GM04504 (cell line): ENCODE measurements around the gene ASTN2.
"Not testable (repeated sequence)": the region's sequence is repeated elsewhere in the genome, so short reads cannot be mapped to it uniquely, and the experiment has no call there.

Source experiments
- DNase-seq: peaks from one replicate; pipeline ENCODE4 v3.0.0-alpha.2; 2012; ENCODE audit warnings: low read depth

Gene ASTN2

GRCh38 chr9:116859763-116860162, 555.1 kb downstream of the ASTN2 start:
- no peak for DNase-seq

DNA sequence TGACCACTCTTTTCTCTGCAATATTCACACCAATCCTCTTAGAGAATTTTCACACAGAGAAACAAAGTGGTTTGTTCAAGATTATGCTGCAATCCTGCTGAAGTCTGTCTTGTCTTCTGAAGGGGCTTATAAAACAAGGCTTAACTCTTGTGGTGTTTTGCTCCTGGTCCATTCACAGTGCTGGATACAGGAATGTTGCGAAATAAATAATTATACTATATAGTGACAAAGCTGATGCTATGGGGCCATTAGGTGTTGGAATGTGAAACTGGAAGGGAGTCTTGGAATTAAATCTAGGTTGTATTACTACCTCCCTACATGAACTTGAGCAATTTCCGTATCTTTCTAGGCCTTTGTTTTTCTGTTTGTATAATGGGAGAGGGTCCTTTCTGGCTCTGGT, 557.5 kb downstream of the ASTN2 start:
- no peak for DNase-seq

DNA sequence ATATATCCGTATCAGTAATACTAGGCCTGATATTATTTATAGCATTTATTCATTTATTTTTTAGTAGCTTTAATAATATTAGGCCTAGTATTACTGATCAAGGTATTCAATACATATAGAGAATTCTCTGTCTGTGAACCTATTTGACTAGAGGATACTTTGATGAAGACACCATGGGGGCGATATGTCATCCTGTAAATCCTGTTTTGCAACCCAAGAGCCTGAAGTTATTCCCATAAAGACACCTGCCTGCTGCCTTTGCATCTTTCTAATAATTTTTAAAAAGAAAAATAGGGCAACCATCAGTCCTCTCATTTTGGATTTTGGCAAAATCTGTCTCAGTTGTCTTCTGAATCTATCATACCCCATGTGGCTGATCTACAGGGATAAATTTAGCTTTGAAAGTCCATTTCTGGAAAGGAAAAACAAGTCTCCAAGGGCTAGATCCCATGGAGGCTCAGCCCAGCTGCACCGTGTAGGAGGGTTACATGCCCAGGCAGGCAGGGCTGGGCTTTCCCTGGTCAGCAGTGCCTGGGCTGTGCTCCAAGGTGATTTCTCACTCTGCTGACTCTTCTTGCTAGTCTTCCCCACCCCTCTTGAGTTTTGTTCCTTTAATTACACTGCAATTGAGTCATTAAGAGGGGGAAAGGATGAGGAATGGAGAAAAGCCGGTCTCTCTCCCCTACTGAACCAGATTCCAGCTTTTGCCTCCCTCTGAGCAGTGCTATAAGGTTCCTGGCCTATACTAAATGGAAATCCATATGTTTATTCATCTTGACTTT, 558.8 kb downstream of the ASTN2 start:
- no peak for DNase-seq

GRCh38 chr9:116849721-116850120, 565.1 kb downstream of the ASTN2 start:
- no peak for DNase-seq

DNA sequence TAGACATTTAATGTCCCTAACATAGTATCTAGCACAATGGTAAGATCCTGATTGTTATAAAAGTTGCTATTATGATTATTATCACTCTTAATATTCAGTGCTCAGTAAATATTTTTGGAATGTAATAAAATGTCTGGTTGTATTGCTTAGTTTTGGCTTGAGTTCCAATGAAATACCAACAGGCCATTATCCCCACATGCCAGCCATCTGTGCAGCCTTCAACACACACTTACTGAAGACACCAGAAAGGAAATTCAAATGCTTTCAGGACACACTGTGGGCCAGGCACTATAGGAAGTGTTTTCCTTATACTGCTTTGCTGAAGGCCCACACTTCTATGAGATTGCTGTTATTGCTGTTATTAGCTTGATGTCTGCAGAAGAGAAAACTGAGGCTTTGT, 570.2 kb downstream of the ASTN2 start:
- no peak for DNase-seq

DNA sequence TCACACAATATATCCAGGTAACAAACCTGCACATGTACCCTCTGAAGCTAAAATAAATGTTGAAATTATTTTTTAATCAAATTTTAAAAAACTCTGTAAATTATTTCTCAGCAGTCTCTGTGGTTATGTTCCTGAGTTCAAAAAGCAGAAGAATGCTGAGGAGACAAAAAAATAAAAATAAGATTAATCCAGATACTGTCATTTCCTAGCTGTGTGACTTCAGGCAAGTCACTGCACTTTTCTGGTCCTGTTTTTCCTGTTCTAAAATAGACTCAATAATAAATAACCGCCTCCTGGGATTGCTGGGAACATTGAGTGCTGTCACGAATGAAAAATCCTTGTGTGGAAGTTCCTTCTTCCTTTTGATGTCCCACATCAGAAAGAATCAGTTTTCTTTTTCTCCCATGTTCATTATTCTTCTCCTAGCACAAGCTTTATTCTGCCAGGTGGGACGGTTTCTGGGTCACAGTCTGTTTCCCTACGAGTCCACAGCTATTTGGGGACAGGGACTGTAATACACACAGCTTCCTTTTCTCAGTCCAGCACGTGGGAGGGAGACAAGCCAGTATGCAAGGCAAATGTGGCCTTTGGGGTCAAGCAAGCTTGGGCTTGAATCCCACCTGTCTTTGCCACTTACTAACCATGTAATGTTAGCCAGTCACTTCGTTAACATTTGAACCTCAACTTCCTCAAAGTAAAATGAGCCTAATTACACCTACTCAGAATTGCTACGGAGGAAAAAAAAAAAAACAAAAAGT, 570.8 kb downstream of the ASTN2 start:
- DNase-seq: no peak

DNA sequence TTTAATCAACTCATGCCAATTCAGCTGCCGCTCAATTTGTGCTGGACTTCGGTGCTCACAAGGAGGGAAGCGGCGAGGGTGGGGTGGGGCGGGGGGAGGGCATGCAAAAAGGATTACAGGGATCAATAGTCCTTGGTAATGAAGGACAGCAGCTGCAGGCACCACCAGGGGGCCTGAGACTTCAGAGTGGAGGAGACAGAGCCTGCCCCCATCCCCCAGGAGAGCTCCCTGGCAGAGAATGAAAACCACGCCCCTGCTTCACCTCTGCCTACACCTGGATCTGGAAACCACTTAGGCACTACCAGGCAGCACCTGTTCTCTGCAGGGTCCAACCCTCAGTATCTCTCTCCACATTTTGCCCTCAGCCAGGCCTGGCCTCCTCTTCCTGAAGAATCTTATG, 572.2 kb downstream of the ASTN2 start:
- no peak for DNase-seq

DNA sequence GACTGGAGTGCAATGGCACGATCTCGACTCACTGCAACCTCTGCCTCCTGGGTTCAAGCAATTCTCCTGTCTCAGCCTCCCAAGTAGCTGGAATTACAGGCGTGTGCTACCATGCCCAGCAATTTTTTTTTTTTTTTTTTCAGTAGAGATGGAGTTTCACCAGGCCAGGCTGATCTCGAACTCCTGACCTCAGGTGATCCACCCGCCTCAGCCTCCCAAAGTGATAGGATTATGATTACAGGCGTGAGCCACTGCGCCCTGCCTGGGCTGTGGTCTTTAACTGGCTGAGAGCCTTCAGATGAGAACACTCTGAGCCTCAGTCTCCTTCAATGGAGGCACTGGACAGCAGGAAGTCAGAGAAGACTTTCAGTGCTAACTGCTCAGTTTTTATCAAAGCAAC, 576.4 kb downstream of the ASTN2 start:
- DNase-seq: not testable (repeated sequence)

DNA sequence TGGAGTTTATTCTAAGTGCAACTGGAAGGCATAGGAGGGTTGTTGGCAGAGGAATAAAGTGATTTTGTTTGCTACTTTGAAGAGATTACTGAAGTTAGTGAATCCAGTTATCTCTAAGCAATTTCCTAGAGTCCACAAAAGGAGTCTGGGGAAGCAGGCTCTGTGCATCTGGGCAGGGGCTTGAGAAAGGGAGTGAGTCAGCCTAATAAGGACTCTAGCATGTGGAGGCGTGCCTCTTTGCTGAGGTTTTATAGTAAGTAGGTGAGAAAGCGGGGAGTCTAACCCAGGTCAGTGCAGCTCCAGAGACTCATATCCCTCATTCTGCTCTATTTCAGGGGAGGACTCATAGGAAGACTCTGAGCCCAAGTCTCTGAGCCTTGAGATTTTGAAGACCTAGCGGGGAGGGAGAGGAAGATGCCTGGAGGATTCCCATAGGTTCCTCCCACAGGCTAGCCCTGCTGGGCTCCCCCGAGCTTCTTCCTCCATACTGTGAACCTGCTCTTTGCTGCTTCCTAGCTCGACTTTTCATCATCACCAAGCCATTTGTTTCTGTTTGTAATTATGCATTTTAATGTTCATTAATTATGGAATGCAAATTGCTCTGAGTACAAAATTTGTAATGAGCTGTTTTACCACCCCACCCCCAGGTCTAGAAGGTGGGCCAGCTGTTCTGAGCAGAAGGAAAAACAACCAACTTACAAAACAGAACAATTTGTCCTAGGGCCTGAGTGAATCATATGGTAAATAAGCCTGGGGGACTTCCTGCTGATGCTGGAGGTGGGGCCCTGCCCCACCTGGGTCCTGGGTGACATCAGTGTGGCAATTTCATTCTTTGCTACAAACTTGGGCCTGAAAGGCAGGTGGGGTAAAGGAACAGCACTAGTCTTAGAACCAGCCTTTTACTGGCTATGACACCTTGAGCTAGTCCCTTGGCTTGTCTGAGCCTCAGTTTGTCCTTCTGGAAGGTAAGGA, 577.6 kb downstream of the ASTN2 start:
- no peak for DNase-seq

DNA sequence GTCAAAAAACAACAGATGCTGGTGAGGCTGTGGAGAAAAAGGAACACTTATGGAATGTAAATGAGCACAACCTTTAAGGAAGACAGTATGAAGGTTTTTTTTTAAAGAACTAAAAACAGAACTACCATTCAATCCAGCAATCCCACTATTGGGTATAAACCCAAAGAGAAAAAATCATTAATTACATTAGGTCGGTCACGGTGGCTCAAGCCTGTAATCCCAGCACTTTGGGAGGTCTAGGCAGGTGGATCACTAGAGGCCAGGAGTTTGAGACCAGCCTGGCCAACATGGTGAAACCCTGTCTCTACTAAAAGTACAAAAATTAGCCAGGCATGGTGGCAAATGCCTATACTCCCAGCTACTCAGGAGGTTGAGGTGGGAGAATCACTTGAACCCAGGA, 584.5 kb downstream of the ASTN2 start:
- DNase-seq: not testable (repeated sequence)

- no peak for DNase-seq
These were observed 593.1 kb downstream of the ASTN2 start for GRCh38 chr9:116821633-116822229.

DNA sequence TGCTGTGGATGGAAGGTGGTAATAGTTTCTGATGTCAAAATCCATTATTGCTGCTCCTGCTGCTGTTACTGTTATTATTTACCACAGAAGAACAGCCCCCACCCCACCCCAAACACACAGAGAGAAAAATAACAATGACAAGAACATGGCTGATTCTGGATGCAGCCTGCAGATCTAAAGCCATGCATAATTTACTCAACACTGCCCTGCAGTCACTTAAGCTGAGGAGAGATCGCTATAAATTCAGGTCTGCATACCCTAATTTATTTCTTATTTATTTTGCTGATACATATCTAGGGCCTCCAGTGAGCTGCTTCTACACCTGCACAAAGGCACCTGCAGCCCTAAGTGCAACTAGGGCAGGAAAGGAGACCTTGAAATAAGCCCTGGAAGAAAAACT, 595.7 kb downstream of the ASTN2 start:
- no peak for DNase-seq

GRCh38 chr9:116817762-116818161, 597.1 kb downstream of the ASTN2 start:
- DNase-seq: no peak

DNA sequence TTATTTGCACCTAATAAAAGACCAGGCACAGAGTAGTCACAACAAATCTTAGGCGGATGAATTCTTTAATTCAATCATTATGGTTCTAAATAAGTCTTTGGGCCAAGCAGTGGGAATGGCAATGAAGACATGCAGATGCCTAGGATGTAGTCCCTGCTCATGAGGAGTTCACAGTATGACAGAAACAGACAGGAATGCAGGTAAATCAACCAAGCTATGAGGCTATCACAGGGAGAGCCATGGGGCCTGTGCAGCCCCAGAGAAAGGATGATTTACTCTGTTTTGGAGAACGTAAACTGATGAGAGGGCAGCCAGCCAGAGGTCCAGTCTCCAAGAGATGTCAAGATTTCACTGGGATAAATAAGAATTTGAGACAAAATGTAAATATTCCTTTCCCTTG, 598.4 kb downstream of the ASTN2 start:
- DNase-seq: no peak

- no peak for DNase-seq
These were observed 599.0 kb downstream of the ASTN2 start for GRCh38 chr9:116815835-116816234.

- DNase-seq: no peak
These were observed 601.9 kb downstream of the ASTN2 start for GRCh38 chr9:116813031-116813300.

- DNase-seq: no peak
These were observed 602.4 kb downstream of the ASTN2 start for GRCh38 chr9:116812231-116813030.

- no peak for DNase-seq
These were observed 605.2 kb downstream of the ASTN2 start for GRCh38 chr9:116809656-116810055.

DNA sequence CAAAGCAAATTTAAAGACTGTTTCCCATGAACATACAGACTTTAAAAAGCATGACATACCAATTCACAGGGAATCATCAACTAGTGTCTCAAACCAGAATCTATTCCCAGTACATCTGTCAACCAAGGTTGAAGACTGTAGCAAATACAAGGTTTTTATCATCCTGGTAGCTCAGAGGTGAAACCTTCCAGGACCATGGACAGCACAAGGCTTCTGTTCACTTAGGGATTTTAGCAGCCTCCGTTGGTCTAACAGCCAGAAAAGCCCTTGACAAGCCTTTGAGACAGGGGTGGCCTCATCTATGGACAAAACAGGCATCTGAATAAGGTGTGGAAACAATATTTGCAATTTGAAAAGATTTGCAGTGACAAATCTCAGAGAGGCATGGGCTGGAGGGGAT, 608.8 kb downstream of the ASTN2 start:
- DNase-seq: no peak

DNA sequence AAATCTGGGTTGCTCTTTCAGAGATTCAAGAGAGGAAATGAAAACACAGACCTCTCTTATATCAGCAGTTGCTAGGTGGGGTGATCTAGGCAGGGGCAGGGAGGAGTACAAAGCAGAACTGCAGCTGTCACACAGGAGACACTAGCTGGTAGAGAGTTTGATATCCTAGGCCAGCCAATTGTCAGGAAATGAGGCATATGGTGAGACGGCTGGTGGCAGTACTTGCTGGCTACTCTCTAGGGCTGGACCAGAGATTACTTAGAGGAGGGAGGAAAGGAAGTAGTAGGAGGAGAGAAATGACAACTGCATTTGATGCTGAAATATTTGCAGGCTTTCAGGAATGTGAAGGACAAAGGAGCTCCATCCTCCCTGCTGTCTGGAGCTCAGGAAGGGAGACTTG, 614.0 kb downstream of the ASTN2 start:
- no peak for DNase-seq

GRCh38 chr9:116800074-116800473, 614.8 kb downstream of the ASTN2 start:
- DNase-seq: no peak
